H1 (cell line): ENCODE data around the gene NDUFB4. TPM values are rescaled to one million over a fixed set of nuclear protein-coding genes. Genes with fewer than 3 reads are reported as not detected.
A peak's percentile ranks its signal among the peaks of the same experiment; 100 is the strongest.

Experiments
- CTCF ChIA-PET: fragments of 300-600 bp; sonication (Branson Sonifier 250); formaldehyde crosslinking; loops from one replicate; lab custom pipeline; 2021; ENCODE audit not compliant: partially characterized antibody; lab: Charles Lee
- POLR2A ChIA-PET: fragments of 300-600 bp; sonication (Branson Sonifier 250); formaldehyde crosslinking; loops from one replicate; lab custom pipeline; 2021; ENCODE audit warnings: inconsistent platforms; ENCODE audit not compliant: partially characterized antibody; lab: Charles Lee
- DNase-seq, 2 experiments: peaks; one replicate each; pipeline versions ENCODE4 v3.0.0 to v3.0.0-alpha.2; 2010 to 2022; ENCODE audit warnings: low spot score in 2 of 2, low read depth in 1 of 2, mixed read lengths in 1 of 2
- FAIRE-seq: peaks from 2 replicates; lab custom pipeline; 2011; peaks lifted over from hg19 to GRCh38; lab: Jason Lieb, UNC
- H2AFZ ChIP-seq: 2 replicates; pipeline ENCODE4 v1.8.1; 2012; ENCODE audit warnings: low read length, inconsistent platforms
- H2AK5ac ChIP-seq: 2 replicates; pipeline ENCODE4 v1.6.1; 2013; ENCODE audit warnings: low read depth, low read length
- H2BK120ac ChIP-seq: replicated peaks from 2 replicates; pipeline ENCODE3; 2013; ENCODE audit warnings: low read depth, low read length, inconsistent platforms
- H2BK12ac ChIP-seq: 2 replicates; pipeline ENCODE4 v1.6.1; 2013; ENCODE audit warnings: low read depth, low read length
- H2BK15ac ChIP-seq: 2 replicates; pipeline ENCODE4 v1.6.1; 2013; ENCODE audit warnings: low read length
- H2BK20ac ChIP-seq: 2 replicates; pipeline ENCODE4 v1.6.1; 2013; ENCODE audit warnings: low read length
- H2BK5ac ChIP-seq: 2 replicates; pipeline ENCODE4 v1.6.1; 2013; ENCODE audit warnings: low read depth, low read length
- H3K14ac ChIP-seq: 2 replicates; pipeline ENCODE4 v1.6.1; 2013; ENCODE audit warnings: inconsistent platforms; ENCODE audit not compliant: insufficient read length
- H3K18ac ChIP-seq: 2 replicates; pipeline ENCODE4 v1.6.1; 2013; ENCODE audit warnings: low read length; ENCODE audit errors: extremely low read depth
- H3K23ac ChIP-seq: 2 replicates; pipeline ENCODE4 v1.6.1; 2013; ENCODE audit warnings: inconsistent platforms; ENCODE audit not compliant: insufficient read length
- H3K23me2 ChIP-seq: 2 replicates; pipeline ENCODE4 v1.6.1; 2013; ENCODE audit warnings: low read depth, low read length
- H3K27ac ChIP-seq: 2 replicates; pipeline ENCODE4 v1.6.1; 2011; ENCODE audit warnings: low read depth, low read length, inconsistent platforms
- H3K27me3 ChIP-seq, 4 experiments: replicated peaks in 1 of 4; 1 replicate in 1 of 4; 2 replicates in 3 of 4; pipeline versions ENCODE4 v1.6.1 to v1.8.1; 2011 to 2013; ENCODE audit warnings: low read length in 3 of 4, mild to moderate bottlenecking in 3 of 4, inconsistent platforms in 2 of 4, mixed read lengths in 2 of 4, moderate library complexity in 1 of 4; ENCODE audit not compliant: control insufficient read depth in 3 of 4, insufficient read depth in 3 of 4; ENCODE audit errors: extremely low read depth in 1 of 4
- H3K36me3 ChIP-seq, 4 experiments: 2 replicates each; pipeline versions ENCODE4 v1.6.1 to v1.8.1; 2011 to 2013; ENCODE audit warnings: mild to moderate bottlenecking in 4 of 4, low read length in 3 of 4, moderate library complexity in 2 of 4, control low read depth in 1 of 4, inconsistent platforms in 1 of 4; ENCODE audit not compliant: insufficient read depth in 4 of 4, control insufficient read depth in 2 of 4
- H3K4ac ChIP-seq: replicated peaks from 2 replicates; pipeline ENCODE3; 2013; ENCODE audit warnings: low read length, low read depth, mixed read lengths, inconsistent platforms; ENCODE audit not compliant: insufficient read length
- H3K4me1 ChIP-seq, 4 experiments: replicated peaks in 1 of 4; 1 replicate in 1 of 4; 2 replicates in 3 of 4; pipeline versions ENCODE4 v1.6.1 to v1.8.1; 2011 to 2013; ENCODE audit warnings: low read length in 3 of 4, inconsistent platforms in 2 of 4, mixed read lengths in 1 of 4; ENCODE audit not compliant: insufficient read depth in 4 of 4, control insufficient read depth in 3 of 4
- H3K4me2 ChIP-seq, 2 experiments: 2 replicates each; pipeline versions ENCODE4 v1.6.1 to v1.8.1; 2011 to 2013; ENCODE audit warnings: low read depth in 2 of 2, low read length in 2 of 2, control low read depth in 1 of 2, inconsistent platforms in 1 of 2, mild to moderate bottlenecking in 1 of 2; ENCODE audit not compliant: insufficient read depth in 1 of 2
- H3K4me3 ChIP-seq, 4 experiments: fragments of 200-600, 300-600 bp in 1 of 4; sonication (generic), shearing (Covaris generic), sonication (Bioruptor Twin) in 1 of 4; 2 replicates each; pipeline versions ENCODE4 v1.5.1 to v1.8.1; 2011 to 2016; ENCODE audit warnings: low read length in 4 of 4, low read depth in 3 of 4, control low read depth in 2 of 4, inconsistent platforms in 2 of 4, mild to moderate bottlenecking in 2 of 4, mixed read lengths in 1 of 4, moderate library complexity in 1 of 4; ENCODE audit not compliant: insufficient read depth in 2 of 4; ENCODE audit errors: extremely low read depth in 1 of 4
- H3K56ac ChIP-seq: replicated peaks from 2 replicates; pipeline ENCODE3; 2013; ENCODE audit warnings: low read depth, mild to moderate bottlenecking, mixed read lengths, low read length, inconsistent platforms; ENCODE audit not compliant: insufficient read length
- H3K79me1 ChIP-seq: 2 replicates; pipeline ENCODE4 v1.6.1; 2013; ENCODE audit warnings: low read depth, low read length, control low read depth
- H3K79me2 ChIP-seq, 2 experiments: 2 replicates each; pipeline versions ENCODE4 v1.6.1 to v1.8.1; 2012 to 2013; ENCODE audit warnings: low read length in 2 of 2, mild to moderate bottlenecking in 2 of 2, inconsistent platforms in 1 of 2; ENCODE audit not compliant: insufficient read depth in 2 of 2, control insufficient read depth in 1 of 2
- H3K9ac ChIP-seq, 4 experiments: replicated peaks in 1 of 4; 1 replicate in 1 of 4; 2 replicates in 3 of 4; pipeline versions ENCODE4 v1.6.1 to v1.8.1; 2011 to 2013; ENCODE audit warnings: low read depth in 3 of 4, low read length in 3 of 4, control low read depth in 2 of 4, mild to moderate bottlenecking in 2 of 4, moderate library complexity in 2 of 4, inconsistent platforms in 1 of 4; ENCODE audit errors: extremely low read depth in 1 of 4
- H3K9me3 ChIP-seq, 2 experiments: 2 replicates each; pipeline versions ENCODE4 v1.6.1 to v1.8.1; 2012 to 2013; ENCODE audit warnings: mild to moderate bottlenecking in 2 of 2, moderate library complexity in 2 of 2, control low read depth in 1 of 2, inconsistent platforms in 1 of 2, low read depth in 1 of 2, low read length in 1 of 2, mixed read lengths in 1 of 2; ENCODE audit not compliant: insufficient read depth in 2 of 2
- H4K20me1 ChIP-seq, 2 experiments: replicated peaks in 1 of 2; 2 replicates each; pipeline versions ENCODE3 to v1.8.1; 2011 to 2013; ENCODE audit warnings: inconsistent platforms in 2 of 2, low read length in 2 of 2, mild to moderate bottlenecking in 1 of 2; ENCODE audit not compliant: insufficient read depth in 2 of 2, control insufficient read depth in 1 of 2
- H4K5ac ChIP-seq: 2 replicates; pipeline ENCODE4 v1.6.1; 2013; ENCODE audit warnings: low read length, low read depth, mixed read lengths, inconsistent platforms; ENCODE audit not compliant: insufficient read length
- H4K8ac ChIP-seq: 2 replicates; pipeline ENCODE4 v1.8.0; 2013; ENCODE audit warnings: mild to moderate bottlenecking, moderate library complexity, low read length, inconsistent platforms; ENCODE audit not compliant: insufficient read depth; ENCODE audit errors: extremely low read depth
- H4K91ac ChIP-seq: replicated peaks from 2 replicates; pipeline ENCODE3; 2013; ENCODE audit warnings: low read length, mixed read lengths, inconsistent platforms; ENCODE audit not compliant: insufficient read length
- KDM1A ChIP-seq: fragments of 200-600, 300-600 bp; sonication (generic); IDR thresholded peaks from 2 replicates; pipeline ENCODE4 v1.7.1; 2016; ENCODE audit warnings: mild to moderate bottlenecking, low read length, borderline replicate concordance
- POLR2A ChIP-seq, 2 experiments: IDR thresholded peaks; 1 replicate in 1 of 2; 2 replicates in 1 of 2; pipeline ENCODE4 v1.6.1; 2011; ENCODE audit warnings: low read depth in 2 of 2, low read length in 2 of 2, mild to moderate bottlenecking in 2 of 2; ENCODE audit errors: control extremely low read depth in 1 of 2
- WGBS, 2 experiments: shearing (Covaris generic) in 1 of 2; methylation state at CpG; one replicate each; pipeline versions ENCODE4 v1.1.6 to v1.1.7; 2013 to 2015; ENCODE audit warnings: low lambda C conversion rate in 2 of 2, mixed read lengths in 2 of 2, inconsistent platforms in 1 of 2, low coverage in 1 of 2, missing lambda C conversion rate in 1 of 2; ENCODE audit not compliant: insufficient replicate concordance in 2 of 2, insufficient coverage in 1 of 2, insufficient read length in 1 of 2; ENCODE audit errors: extremely low coverage in 1 of 2, missing lambda C conversion rate in 1 of 2; 5-methylcytosine and 5-hydroxymethylcytosine counted together
- polyA plus RNA-seq, 7 experiments: library from polyadenylated mRNA; depleted of rRNA in 3 of 7; stranded (reverse) in 5 of 7; unstranded in 2 of 7; fragments of >200 nt in 5 of 7; fragments of 200-250 nt in 2 of 7; gene quantifications; 1 replicate in 5 of 7; 2 replicates in 1 of 7; 4 replicates in 1 of 7; pipeline versions ENCODE4 v1.2.1 to v1.2.3, GENCODE V29; 2011 to 2013; ENCODE audit warnings: missing spikeins in 2 of 7, mixed read lengths in 2 of 7
- total RNA-seq: library from RNA; stranded (reverse); fragmentation: NEBNext Ultra II Directional; extraction: Animal tissue kit (Norgen Biotek cat#: 25700); gene quantifications from 2 replicates; pipeline ENCODE4 v1.2.1, GENCODE V29; 2021

NDUFB4 gene
- total and polyA plus RNA-seq, 2 of the 8 experiments (the other 6 are each of a cell fraction or from before 2014, with no cell fraction given) = 184 to 382 TPM

DNA sequence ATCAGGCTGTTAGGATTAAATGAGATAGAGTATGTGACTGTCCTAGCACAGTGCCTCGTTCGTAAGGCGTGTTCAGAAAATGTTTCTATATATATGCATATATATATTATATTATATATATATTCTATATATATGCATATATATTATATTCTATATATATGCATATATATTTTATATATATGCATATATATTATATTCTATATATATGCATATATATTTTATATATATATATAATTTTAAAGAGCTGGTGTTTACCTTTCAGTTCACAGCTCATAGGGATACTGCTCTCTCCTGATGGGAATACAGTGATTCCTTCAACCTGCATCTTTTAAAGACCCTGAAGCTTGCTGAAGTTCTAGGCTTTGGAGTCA, 702 bp downstream of the NDUFB4 start:
- Histone ChIP-seq H3K79me2 (peaks cover 0 to 36% of the 10 kb centered on the region in 2 experiments; a peak in 3 of 4 replicates), H3K9ac (peak overlapping the region; percentile 76 to 93 (median 90)), H3K27me3 (no peaks in the 10 kb centered on the region), H2AK5ac (no peak overlapping the region), H2BK120ac (no peak overlapping the region), H3K27ac (peak overlapping the region; percentile 90; the same call in 1 of the 2 replicates), H3K9me3 (no peaks in the 10 kb centered on the region), H2BK12ac (no peak overlapping the region), H4K20me1 (peaks cover 0 to 2% of the 10 kb centered on the region in 2 experiments), H3K18ac (no peak overlapping the region), H4K8ac (no peak overlapping the region), H3K56ac (no peak overlapping the region), H3K4me1 (peaks cover 0 to 6% (median 0%) of the 10 kb centered on the region in 4 experiments; a peak in 4 of 7 replicates), H3K36me3 (peaks cover 4 to 41% (median 19%) of the 10 kb centered on the region in 4 experiments; a peak in 6 of 8 replicates), H4K5ac (no peak overlapping the region), H3K79me1 (peaks cover 4% of the 10 kb centered on the region; the same call in 1 of the 2 replicates), H2BK5ac (no peak overlapping the region; the same call in 1 of the 2 replicates), H2AFZ (no peak overlapping the region; the same call in 1 of the 2 replicates), H3K4me2 (peak overlapping the region; percentile 53 to 88), H3K23me2 (no peaks in the 10 kb centered on the region), H2BK20ac (no peak overlapping the region), H4K91ac (no peak overlapping the region), H3K14ac (no peak overlapping the region), H3K4ac (no peak overlapping the region), H2BK15ac (no peak overlapping the region), H3K4me3 (peak overlapping the region; percentile 78 to 98 (median 88)), H3K23ac (no peak overlapping the region)
- ChIA-PET CTCF (interaction anchor here (1.3 to 2.0 kb wide), 3 partner anchors 30 to 178 kb away, joined by 3 to 6 read pairs (median 6); no protein-coding TSS in a partner anchor), POLR2A (interaction anchor here (0.6 to 2.2 kb wide), 9 partner anchors 8 to 311 kb away, joined by 3 to 12 read pairs (median 4); partner anchors contain the start of genes GTF2E1, RABL3 and STXBP5L)
- no peak for DNase-seq
- FAIRE-seq = no peak
- WGBS, 2 experiments = 64% methylated on average over 3 of the region's 3 CpGs; no CpG with 5 or more reads in 1 of the 2 experiments
- no peak for TF ChIP-seq KDM1A
- TF ChIP-seq POLR2A (IDR thresholded peaks at IDR 0.05; ENCODE audit: control extremely low read depth in 1 of 2, low read depth in 2 of 2, low read length in 2 of 2) = peak in 1 of 2 experiments; percentile 14; a peak in 1 of 3 replicates
